Measurements from ENCODE around the gene CASQ2. TPM values are rescaled to one million over a fixed set of nuclear protein-coding genes. Genes with fewer than 3 reads are reported as not detected.
A peak's percentile ranks its signal among the peaks of the same experiment; 100 is the strongest.

CASQ2 gene
- total RNA-seq, 2 experiments from 2014 or later, result not detected

DNA sequence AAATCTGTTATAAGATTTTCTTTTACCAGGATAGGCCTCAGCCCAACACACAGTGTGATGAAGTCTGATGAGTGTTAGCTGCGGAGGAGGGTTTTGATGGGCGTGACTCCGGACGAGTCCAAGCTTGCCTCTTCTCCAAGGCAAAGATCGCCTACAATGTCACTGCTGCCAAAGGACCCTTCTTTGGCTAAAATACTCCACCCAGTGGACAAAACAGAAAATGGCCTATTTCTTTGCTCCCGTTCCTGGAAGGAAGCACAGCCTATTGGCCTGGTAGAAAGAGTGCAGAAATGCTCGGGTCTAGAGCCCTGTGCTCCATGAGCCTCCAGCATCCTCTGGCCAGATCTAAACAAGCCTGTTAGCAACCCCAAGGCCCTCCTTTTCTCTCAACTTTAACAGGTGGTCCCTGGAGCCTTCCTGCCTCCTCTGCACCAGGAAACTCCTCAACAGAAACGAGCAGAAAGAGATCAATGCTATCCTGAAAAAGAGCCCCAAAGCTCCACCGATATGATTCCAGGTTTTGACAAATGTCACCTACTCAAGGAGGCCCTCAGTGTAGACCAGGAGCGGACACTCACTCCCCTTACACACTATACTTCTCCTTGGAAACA lies 3.4 kb upstream of the CASQ2 start:
- Mint-ChIP-seq H3K4me3 (no peak overlapping the region), H3K4me1 (ENCODE audit: low read depth) (no peaks in the 10 kb centered on the region), H3K27ac (no peak overlapping the region), H3K27me3 (ENCODE audit: low read depth) (peaks cover 9% of the 10 kb centered on the region), H3K36me3 (ENCODE audit: low read depth) (no peaks in the 10 kb centered on the region), H3K9me3 (no peaks in the 10 kb centered on the region)
- intact Hi-C loops (cut with micrococcal nuclease), result loop anchor here (1.0 to 5.0 kb wide), 2 partner anchors 65 to 164 kb away; no protein-coding TSS in a partner anchor
- CTCF ChIA-PET, result interaction anchor here (0.5 to 2.3 kb wide), 6 partner anchors 10 to 163 kb away, joined by 3 to 10 read pairs (median 3); no protein-coding TSS in a partner anchor
- DNase-seq, result peak; percentile 12

DNA sequence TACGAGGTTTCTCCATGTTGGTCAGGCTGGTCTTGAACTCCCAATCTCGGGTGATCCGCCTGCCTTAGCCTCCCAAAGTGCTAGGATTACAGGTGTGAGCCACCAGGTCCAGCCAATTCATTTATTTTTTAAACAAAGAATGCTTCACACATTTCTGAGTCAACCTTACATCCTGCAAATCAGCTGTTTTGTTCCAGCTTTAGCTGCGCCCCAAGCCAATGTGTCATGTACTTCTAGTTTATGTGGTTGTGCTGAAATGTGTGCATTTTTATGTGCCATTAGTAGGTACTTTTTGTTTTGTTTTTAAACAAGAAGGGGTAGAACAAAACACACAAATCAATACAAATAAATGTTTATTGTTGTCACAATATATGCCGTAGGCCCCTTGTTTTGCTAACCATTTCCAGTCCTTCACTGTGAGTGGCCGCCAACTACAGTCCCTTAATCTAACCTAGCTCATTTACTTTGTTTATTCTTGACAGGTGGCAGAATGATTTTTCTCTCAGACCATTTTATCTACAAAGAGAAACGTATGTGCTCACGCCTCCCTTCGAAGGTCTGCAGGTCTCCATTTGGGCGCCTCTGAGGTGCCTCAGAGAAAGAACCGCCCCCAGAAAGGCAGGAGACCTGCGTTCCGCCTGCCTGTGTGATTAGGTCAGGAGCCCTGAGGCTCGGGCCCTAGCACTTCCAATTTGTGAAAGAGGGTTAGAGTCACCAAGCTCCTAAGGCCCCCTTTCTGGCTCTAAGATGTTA lies 2.8 kb upstream of the CASQ2 start:
- Mint-ChIP-seq H3K4me1 (ENCODE audit: low read depth) (no peaks in the 10 kb centered on the region), H3K9me3 (no peaks in the 10 kb centered on the region), H3K36me3 (ENCODE audit: low read depth) (no peaks in the 10 kb centered on the region), H3K27ac (no peak overlapping the region), H3K4me3 (no peak overlapping the region), H3K27me3 (ENCODE audit: low read depth) (peaks cover 9% of the 10 kb centered on the region)
- intact Hi-C loops (cut with micrococcal nuclease), result loop anchor here (5.0 kb wide), 1 partner anchor 64 kb away; no protein-coding TSS in a partner anchor
- DNase-seq, result no peak
- CTCF ChIA-PET, result interaction anchor here (0.5 to 2.3 kb wide), 8 partner anchors 8 to 163 kb away, joined by 3 to 10 read pairs (median 3); no protein-coding TSS in a partner anchor

DNA sequence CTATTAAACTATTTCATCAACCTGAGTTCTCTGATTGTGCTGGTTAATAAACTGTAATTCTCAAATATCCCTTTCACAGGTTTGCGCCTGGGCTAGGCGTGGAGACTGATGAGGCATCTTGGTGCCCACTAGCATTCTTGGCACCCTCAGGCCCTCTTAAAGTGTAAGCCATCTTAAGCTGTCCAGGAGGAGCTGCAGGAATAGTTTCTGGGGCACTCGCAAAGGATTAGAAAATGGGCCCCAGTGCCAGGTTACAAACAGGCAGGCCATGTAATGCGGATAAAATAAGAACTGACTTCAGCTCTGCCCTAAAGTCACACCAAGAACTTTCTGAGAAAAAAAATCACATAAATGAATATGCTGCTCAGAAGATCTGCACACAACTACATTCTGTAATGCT lies 1.1 kb downstream of the CASQ2 start:
- H3K4me1 Mint-ChIP-seq (ENCODE audit: low read depth), result no peaks in the 10 kb centered on the region
- intact Hi-C loops (cut with micrococcal nuclease), result no loop called here
- DNase-seq, result no peak
- H3K4me3 Mint-ChIP-seq, result no peak overlapping the region
- H3K27me3 Mint-ChIP-seq (ENCODE audit: low read depth), result peaks cover 6% of the 10 kb centered on the region
- no peaks in the 10 kb centered on the region for H3K9me3 Mint-ChIP-seq
- no peak overlapping the region for H3K27ac Mint-ChIP-seq
- CTCF ChIA-PET, result interaction anchor here (0.5 kb wide), 1 partner anchor 131 kb away, joined by 4 read pairs; no protein-coding TSS in a partner anchor
- H3K36me3 Mint-ChIP-seq (ENCODE audit: low read depth), result no peaks in the 10 kb centered on the region

DNA sequence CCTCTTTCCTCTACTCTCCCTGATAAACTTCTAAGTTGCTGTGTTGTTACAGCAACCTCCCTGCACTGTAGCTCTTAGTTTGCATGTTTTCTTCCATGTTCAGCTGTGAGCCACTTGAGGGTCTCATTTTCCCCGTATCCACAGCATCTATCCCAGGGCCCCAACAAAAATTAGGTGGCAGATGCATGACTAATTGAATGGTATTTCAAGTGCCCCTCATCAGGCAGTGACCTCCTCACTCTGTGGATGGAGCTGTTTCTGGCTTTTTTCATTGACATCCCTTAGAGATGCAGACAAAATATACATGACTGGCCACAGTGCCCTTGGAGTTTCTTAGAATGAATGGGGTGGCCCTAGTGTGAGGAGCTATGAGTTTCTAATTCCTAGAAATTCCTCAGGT lies 3.4 kb downstream of the CASQ2 start:
- Mint-ChIP-seq H3K9me3 (no peaks in the 10 kb centered on the region), H3K4me1 (ENCODE audit: low read depth) (no peaks in the 10 kb centered on the region), H3K27ac (no peak overlapping the region), H3K4me3 (no peak overlapping the region), H3K27me3 (ENCODE audit: low read depth) (no peaks in the 10 kb centered on the region), H3K36me3 (ENCODE audit: low read depth) (no peaks in the 10 kb centered on the region)
- no peak for DNase-seq
- CTCF ChIA-PET, result interaction anchor here (0.6 kb wide), 1 partner anchor 17 kb away, joined by 3 read pairs; no protein-coding TSS in a partner anchor
- intact Hi-C loops (cut with micrococcal nuclease), result no loop called here

DNA sequence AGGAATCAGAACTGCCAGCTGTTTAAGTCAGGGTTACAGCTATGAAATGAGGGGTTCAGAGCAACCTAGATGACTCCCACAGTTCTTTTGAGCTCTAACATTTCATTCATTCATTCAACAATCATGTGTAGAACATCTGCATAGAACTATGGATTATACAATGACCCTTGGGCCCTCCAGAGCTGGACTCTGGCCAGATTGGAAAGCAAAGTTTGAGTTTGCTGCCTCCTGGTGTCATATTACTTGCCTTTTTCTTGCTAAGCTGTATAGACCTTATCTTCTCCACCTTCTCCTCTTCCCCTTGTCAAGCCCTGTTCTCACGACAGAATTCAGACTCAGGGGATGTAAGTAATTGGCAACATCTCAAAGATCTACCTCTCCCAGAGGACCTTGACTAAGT lies 4.0 kb downstream of the CASQ2 start:
- DNase-seq, result no peak
- H3K9me3 Mint-ChIP-seq, result peaks cover 5% of the 10 kb centered on the region
- CTCF ChIA-PET, result interaction anchor here (0.6 to 0.9 kb wide), 3 partner anchors 16 to 166 kb away, joined by 3 read pairs; no protein-coding TSS in a partner anchor
- H3K27me3 Mint-ChIP-seq (ENCODE audit: low read depth), result no peaks in the 10 kb centered on the region
- H3K4me3 Mint-ChIP-seq, result no peak overlapping the region
- no peaks in the 10 kb centered on the region for H3K36me3 Mint-ChIP-seq (ENCODE audit: low read depth)
- no peaks in the 10 kb centered on the region for H3K4me1 Mint-ChIP-seq (ENCODE audit: low read depth)
- intact Hi-C loops (cut with micrococcal nuclease), result no loop called here
- no peak overlapping the region for H3K27ac Mint-ChIP-seq

DNA sequence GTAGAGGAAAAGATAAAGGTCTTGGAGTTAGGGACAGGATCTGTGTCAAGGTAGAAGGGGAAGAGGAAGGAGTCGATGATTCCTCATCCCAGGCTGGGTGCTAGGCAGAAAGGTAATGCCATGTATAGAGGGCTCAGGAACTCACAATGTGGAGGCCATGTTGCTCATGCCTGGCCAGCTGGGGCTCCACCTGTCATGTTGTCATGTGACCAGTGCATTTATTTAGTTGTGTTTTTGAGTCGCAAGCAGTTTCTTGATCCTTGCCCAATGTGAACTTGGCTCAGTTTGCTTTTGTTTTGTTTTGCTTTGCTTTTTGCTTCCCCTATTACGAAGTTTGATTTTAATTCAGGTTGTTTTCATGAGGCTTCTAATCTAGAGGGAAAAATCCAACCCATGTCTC lies 5.7 kb downstream of the CASQ2 start:
- DNase-seq, result no peak
- H3K4me1 Mint-ChIP-seq (ENCODE audit: low read depth), result no peaks in the 10 kb centered on the region
- peaks cover 7% of the 10 kb centered on the region for H3K9me3 Mint-ChIP-seq
- CTCF ChIA-PET, result no interaction called here
- no peaks in the 10 kb centered on the region for H3K27me3 Mint-ChIP-seq (ENCODE audit: low read depth)
- no peak overlapping the region for H3K27ac Mint-ChIP-seq
- H3K36me3 Mint-ChIP-seq (ENCODE audit: low read depth), result no peaks in the 10 kb centered on the region
- H3K4me3 Mint-ChIP-seq, result no peak overlapping the region
- intact Hi-C loops (cut with micrococcal nuclease), result no loop called here

DNA sequence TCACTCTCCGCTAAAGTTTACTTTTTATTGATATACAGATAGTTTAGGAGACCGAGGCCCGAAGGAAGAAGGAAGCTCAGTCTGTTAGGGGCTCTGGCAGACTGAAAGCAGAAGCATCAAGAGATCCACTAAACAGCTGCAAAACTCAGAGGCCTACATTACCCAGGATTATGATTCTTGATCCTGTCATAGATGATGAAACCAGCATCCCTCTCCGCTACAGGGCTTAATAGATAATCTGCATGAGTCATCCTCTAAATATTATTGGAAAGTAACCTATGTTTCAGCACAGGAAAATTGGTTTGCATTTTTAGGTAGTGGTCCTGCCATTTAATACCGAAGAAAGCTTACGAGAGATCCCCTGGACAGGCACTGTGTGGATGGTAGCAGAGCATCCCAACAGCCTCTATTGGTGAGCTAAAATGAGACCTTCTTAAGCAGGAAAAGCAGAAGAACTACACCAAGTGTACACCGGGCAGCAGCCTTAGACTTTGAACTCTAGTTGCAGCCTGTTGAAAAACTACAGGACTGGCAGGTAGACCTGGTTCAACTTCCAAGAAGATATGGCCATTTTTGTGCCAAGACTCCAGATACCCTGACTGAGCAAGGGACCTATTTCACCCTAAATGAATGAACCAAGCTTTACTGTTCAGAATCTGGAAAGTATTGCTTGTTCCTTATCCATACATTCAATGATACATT lies 6.8 kb downstream of the CASQ2 start:
- no peak for DNase-seq
- intact Hi-C loops (cut with micrococcal nuclease), result no loop called here
- Mint-ChIP-seq H3K36me3 (ENCODE audit: low read depth) (no peaks in the 10 kb centered on the region), H3K4me3 (no peak overlapping the region), H3K4me1 (ENCODE audit: low read depth) (no peaks in the 10 kb centered on the region), H3K27ac (no peak overlapping the region), H3K27me3 (ENCODE audit: low read depth) (no peaks in the 10 kb centered on the region), H3K9me3 (peaks cover 7% of the 10 kb centered on the region)
- CTCF ChIA-PET, result interaction anchor here (1.1 to 1.2 kb wide), 2 partner anchors 10 to 62 kb away, joined by 3 read pairs; no protein-coding TSS in a partner anchor

DNA sequence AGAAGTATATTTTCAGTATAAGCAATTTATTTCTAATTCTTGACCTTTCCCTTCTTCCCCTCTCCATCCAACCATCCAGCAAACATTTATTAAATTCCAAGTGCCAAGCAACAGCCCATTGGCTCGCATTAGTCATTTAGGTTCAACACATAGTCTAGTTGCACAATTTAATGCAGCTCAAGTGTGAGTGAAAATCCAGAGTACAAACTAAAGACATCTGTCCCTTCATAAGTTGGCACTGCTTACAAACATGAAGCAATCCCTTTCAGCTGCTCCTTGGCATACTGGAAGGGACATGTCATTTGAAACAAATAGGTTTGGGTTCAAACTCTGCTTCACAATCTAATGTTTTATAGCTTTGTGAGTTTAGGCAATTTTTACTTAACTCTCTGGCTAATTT lies 10.7 kb downstream of the CASQ2 start:
- no peak for DNase-seq
- H3K4me1 Mint-ChIP-seq (ENCODE audit: low read depth), result no peaks in the 10 kb centered on the region
- H3K27me3 Mint-ChIP-seq (ENCODE audit: low read depth), result no peaks in the 10 kb centered on the region
- intact Hi-C loops (cut with micrococcal nuclease), result no loop called here
- CTCF ChIA-PET, result no interaction called here
- H3K9me3 Mint-ChIP-seq, result peaks cover 7% of the 10 kb centered on the region
- no peaks in the 10 kb centered on the region for H3K36me3 Mint-ChIP-seq (ENCODE audit: low read depth)
- no peak overlapping the region for H3K27ac Mint-ChIP-seq
- no peak overlapping the region for H3K4me3 Mint-ChIP-seq

DNA sequence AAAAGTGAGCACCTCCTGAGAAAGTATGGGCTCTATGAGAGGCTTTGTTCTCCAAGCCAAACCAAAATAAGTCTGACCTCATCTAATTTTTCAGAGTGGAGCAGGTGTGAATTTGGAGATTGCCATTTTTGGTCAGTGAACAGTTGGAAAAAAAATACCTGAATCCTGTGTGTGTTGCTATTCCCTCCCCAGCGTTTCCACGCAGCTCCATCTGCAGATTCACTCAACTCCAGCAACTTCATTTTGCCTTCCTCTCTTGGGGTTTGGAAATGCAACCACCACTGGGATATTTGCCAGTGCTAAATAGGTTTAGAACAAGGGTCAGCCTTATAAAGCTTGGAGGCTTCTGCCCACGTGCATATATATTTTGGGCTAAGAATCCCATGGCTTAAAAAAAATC lies 11.2 kb downstream of the CASQ2 start:
- Mint-ChIP-seq H3K9me3 (peaks cover 7% of the 10 kb centered on the region), H3K27ac (no peak overlapping the region), H3K36me3 (ENCODE audit: low read depth) (no peaks in the 10 kb centered on the region), H3K27me3 (ENCODE audit: low read depth) (peaks cover 2% of the 10 kb centered on the region), H3K4me1 (ENCODE audit: low read depth) (no peaks in the 10 kb centered on the region), H3K4me3 (no peak overlapping the region)
- CTCF ChIA-PET, result no interaction called here
- no peak for DNase-seq
- intact Hi-C loops (cut with micrococcal nuclease), result no loop called here

DNA sequence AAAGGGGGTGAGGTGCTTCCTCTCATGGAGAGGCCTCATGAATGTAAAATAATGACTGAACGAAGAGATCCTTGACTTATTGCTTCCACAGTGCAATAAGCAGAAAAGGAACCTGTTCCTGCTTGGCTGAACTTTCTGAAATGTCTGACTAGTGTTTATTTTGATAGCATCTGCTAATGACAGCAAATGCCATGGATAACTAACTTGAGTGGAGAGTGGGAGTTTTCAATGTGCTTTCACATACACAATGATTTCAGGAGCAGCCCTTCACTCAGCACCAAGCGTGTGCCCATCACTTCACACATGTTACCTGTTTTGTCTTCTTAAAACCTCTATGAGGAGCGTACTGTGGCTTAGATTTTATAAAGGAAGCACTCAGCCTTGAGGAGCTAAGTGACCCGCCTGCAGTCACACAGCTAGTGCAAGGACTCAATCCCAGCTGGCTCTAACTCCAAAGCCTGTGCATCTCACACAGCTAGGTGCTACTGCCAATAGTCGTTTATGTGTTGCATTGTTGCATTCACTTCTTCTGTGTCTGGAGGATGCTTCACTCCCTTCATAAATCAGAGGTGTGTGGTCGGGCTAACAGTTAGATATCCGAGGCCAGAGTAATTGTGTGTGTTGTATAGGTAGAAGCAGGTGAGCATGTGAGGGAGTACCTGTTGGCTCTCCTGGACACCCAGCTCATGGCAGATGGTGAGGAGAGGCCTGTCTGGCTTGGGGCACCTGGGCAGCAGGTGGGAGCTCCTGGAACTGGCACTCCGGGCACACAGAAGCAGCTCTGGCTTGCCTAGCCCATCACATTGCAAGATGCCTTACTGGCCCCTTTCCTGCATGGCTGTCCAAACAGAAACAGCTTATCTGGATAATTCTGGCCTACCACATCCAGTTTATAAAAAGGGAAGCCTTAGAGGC lies 12.8 kb downstream of the CASQ2 start:
- no peak overlapping the region for H3K4me3 Mint-ChIP-seq
- no peak overlapping the region for H3K27ac Mint-ChIP-seq
- H3K4me1 Mint-ChIP-seq (ENCODE audit: low read depth), result no peaks in the 10 kb centered on the region
- H3K36me3 Mint-ChIP-seq (ENCODE audit: low read depth), result no peaks in the 10 kb centered on the region
- CTCF ChIA-PET, result no interaction called here
- H3K9me3 Mint-ChIP-seq, result peaks cover 7% of the 10 kb centered on the region
- H3K27me3 Mint-ChIP-seq (ENCODE audit: low read depth), result peaks cover 2% of the 10 kb centered on the region
- intact Hi-C loops (cut with micrococcal nuclease), result no loop called here
- DNase-seq, result no peak

DNA sequence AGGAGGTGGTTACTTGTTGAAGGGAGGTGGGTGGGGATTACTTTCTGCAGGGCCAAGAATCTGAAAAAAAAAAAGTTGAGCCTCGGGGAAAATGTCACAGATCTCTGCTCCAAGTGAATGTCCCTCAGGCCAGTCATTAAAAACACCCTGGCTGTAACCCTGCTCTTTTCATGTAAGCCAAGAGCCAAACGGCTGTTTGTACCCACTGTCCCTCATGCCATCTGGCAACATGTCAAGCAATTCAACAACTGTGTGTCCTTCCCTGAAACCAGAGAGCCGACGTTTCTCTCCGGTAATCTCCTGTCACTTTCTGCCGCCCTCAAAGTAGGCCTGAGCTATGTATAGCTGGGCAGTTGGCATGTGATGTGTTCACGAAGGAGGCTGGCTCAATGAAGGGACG lies 14.7 kb downstream of the CASQ2 start:
- Mint-ChIP-seq H3K4me3 (no peak overlapping the region), H3K27ac (no peak overlapping the region), H3K4me1 (ENCODE audit: low read depth) (no peaks in the 10 kb centered on the region), H3K27me3 (ENCODE audit: low read depth) (peaks cover 9% of the 10 kb centered on the region), H3K9me3 (no peaks in the 10 kb centered on the region), H3K36me3 (ENCODE audit: low read depth) (no peaks in the 10 kb centered on the region)
- CTCF ChIA-PET, result interaction anchor here (0.9 kb wide), 1 partner anchor 47 kb away, joined by 3 read pairs; no protein-coding TSS in a partner anchor
- intact Hi-C loops (cut with micrococcal nuclease), result no loop called here
- DNase-seq, result no peak

Data from activated naive CD4-positive, alpha-beta T cell treated with anti-CD3 and anti-CD28 coated beads for 36 hours (primary cell).